ENCODE data around the gene FYB1.

The FYB1 gene

DNA sequence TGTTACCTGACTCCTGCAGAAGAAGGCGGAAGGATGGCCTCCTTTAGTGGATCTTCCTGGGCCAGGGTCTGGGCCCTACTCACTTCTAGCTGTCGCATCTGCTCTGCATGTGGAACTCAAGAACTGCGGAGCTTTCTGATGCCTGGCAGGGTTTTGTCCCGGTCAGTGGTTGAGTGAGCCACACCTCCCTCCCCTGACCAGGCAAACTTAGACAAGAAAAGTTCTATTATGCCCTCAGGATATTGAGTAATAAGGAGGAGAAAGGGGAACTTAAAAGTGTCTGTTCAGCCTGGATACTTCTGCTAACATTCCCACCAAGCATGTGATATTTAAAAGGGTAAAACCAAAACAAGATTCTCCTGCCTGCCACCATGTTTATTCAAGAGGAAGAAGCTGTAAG lies at the start of gene FYB1:
FYB1 (minus strand) TSS at position 127 of the 400 bp plus-strand sequence. CDS start 16,603 bp downstream, outside the sequence.
- Histone ChIP-seq H3K4me3 (ENCODE audit: low read length) (no peak within 1 kb of the TSS), H3K9ac (ENCODE audit: low read depth, low read length) (no peak within 1 kb of the TSS)

DNA sequence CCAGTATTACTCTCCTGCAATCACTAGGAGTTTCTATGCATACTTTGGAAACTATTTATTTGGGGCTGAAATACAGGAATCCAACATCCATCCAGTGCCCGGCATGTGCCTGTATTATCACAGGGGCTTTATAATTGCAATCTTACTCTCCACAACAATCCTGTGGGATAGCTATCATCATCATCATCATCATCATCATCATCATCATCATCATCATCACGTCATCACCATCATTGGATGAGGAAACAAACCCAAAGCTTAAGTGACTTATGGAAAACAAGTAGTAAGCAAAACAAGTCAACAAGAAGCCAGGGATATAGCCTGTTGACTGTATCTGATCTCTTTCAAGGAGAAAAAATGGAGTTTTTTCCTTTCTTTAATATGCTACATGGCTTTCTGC lies 47.8 kb upstream of the FYB1 start:
- H3K9ac ChIP-seq (ENCODE audit: low read depth, low read length): no peak overlapping the region
- no peaks in the 10 kb centered on the region for H3K36me3 ChIP-seq (ENCODE audit: insufficient read depth, low read depth, low read length)
- no peaks in the 10 kb centered on the region for H3K27me3 ChIP-seq (ENCODE audit: insufficient read depth, low read length)
- no peak overlapping the region for H3K27ac ChIP-seq (ENCODE audit: low read length)
- H3K4me1 ChIP-seq (ENCODE audit: insufficient read depth, low read length): no peaks in the 10 kb centered on the region
- no peaks in the 10 kb centered on the region for H3K9me3 ChIP-seq (ENCODE audit: insufficient read depth, low read depth, low read length)
- H3K4me3 ChIP-seq (ENCODE audit: low read length): no peak overlapping the region

More for the DNA sequence above, at the start of gene FYB1:
- Histone ChIP-seq H3K4me1 (ENCODE audit: insufficient read depth, low read length) (no peaks in the 10 kb centered on the region), H3K9me3 (ENCODE audit: insufficient read depth, low read depth, low read length) (no peaks in the 10 kb centered on the region), H3K27me3 (ENCODE audit: insufficient read depth, low read length) (no peaks in the 10 kb centered on the region), H3K36me3 (ENCODE audit: insufficient read depth, low read depth, low read length) (no peaks in the 10 kb centered on the region), H3K27ac (ENCODE audit: low read length) (no peak within 1 kb of the TSS)

GRCh38 chr5:39266442-39266841 lies 47.1 kb upstream of the FYB1 start:
- H3K4me3 ChIP-seq (ENCODE audit: low read length): no peak overlapping the region
- no peaks in the 10 kb centered on the region for H3K36me3 ChIP-seq (ENCODE audit: insufficient read depth, low read depth, low read length)
- H3K27ac ChIP-seq (ENCODE audit: low read length): no peak overlapping the region
- H3K4me1 ChIP-seq (ENCODE audit: insufficient read depth, low read length): no peaks in the 10 kb centered on the region
- no peaks in the 10 kb centered on the region for H3K27me3 ChIP-seq (ENCODE audit: insufficient read depth, low read length)
- H3K9me3 ChIP-seq (ENCODE audit: insufficient read depth, low read depth, low read length): no peaks in the 10 kb centered on the region
- no peak overlapping the region for H3K9ac ChIP-seq (ENCODE audit: low read depth, low read length)

- no peak overlapping the region for H3K4me3 ChIP-seq (ENCODE audit: low read length)
- H3K9ac ChIP-seq (ENCODE audit: low read depth, low read length): no peak overlapping the region
- no peaks in the 10 kb centered on the region for H3K36me3 ChIP-seq (ENCODE audit: insufficient read depth, low read depth, low read length)
- no peak overlapping the region for H3K27ac ChIP-seq (ENCODE audit: low read length)
- no peaks in the 10 kb centered on the region for H3K27me3 ChIP-seq (ENCODE audit: insufficient read depth, low read length)
- no peaks in the 10 kb centered on the region for H3K9me3 ChIP-seq (ENCODE audit: insufficient read depth, low read depth, low read length)
- H3K4me1 ChIP-seq (ENCODE audit: insufficient read depth, low read length): no peaks in the 10 kb centered on the region
Observed at GRCh38 chr5:39264528-39264927, 45.2 kb upstream of the FYB1 start.

DNA sequence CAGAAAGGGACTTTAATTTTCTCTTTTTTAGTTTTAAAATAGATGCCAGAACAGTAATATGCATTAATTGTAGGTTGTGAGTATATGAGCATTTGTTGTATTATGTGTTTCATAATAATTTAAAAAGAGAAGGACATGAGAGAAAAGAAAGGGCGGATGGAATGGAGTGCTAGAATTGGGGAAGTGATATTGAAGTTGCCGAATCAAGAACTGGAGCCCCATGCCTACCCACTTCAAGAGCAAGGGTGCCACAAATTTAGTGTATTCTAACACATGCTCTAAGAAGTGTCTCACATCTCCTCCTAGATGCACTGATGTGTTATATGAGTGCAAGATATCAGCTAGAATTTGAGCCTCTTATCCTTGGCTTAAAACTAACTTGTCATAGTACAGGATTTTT lies 43.6 kb upstream of the FYB1 start:
- H3K36me3 ChIP-seq (ENCODE audit: insufficient read depth, low read depth, low read length): no peaks in the 10 kb centered on the region
- H3K27me3 ChIP-seq (ENCODE audit: insufficient read depth, low read length): no peaks in the 10 kb centered on the region
- no peak overlapping the region for H3K4me3 ChIP-seq (ENCODE audit: low read length)
- no peak overlapping the region for H3K27ac ChIP-seq (ENCODE audit: low read length)
- H3K9me3 ChIP-seq (ENCODE audit: insufficient read depth, low read depth, low read length): no peaks in the 10 kb centered on the region
- no peaks in the 10 kb centered on the region for H3K4me1 ChIP-seq (ENCODE audit: insufficient read depth, low read length)
- no peak overlapping the region for H3K9ac ChIP-seq (ENCODE audit: low read depth, low read length)

GRCh38 chr5:39260095-39260494 lies 40.7 kb upstream of the FYB1 start:
- no peaks in the 10 kb centered on the region for H3K4me1 ChIP-seq (ENCODE audit: insufficient read depth, low read length)
- no peak overlapping the region for H3K27ac ChIP-seq (ENCODE audit: low read length)
- no peak overlapping the region for H3K9ac ChIP-seq (ENCODE audit: low read depth, low read length)
- H3K36me3 ChIP-seq (ENCODE audit: insufficient read depth, low read depth, low read length): no peaks in the 10 kb centered on the region
- H3K4me3 ChIP-seq (ENCODE audit: low read length): no peak overlapping the region
- no peaks in the 10 kb centered on the region for H3K27me3 ChIP-seq (ENCODE audit: insufficient read depth, low read length)
- no peaks in the 10 kb centered on the region for H3K9me3 ChIP-seq (ENCODE audit: insufficient read depth, low read depth, low read length)

- no peaks in the 10 kb centered on the region for H3K27me3 ChIP-seq (ENCODE audit: insufficient read depth, low read length)
- no peaks in the 10 kb centered on the region for H3K9me3 ChIP-seq (ENCODE audit: insufficient read depth, low read depth, low read length)
- H3K9ac ChIP-seq (ENCODE audit: low read depth, low read length): no peak overlapping the region
- H3K4me1 ChIP-seq (ENCODE audit: insufficient read depth, low read length): no peaks in the 10 kb centered on the region
- H3K27ac ChIP-seq (ENCODE audit: low read length): no peak overlapping the region
- no peak overlapping the region for H3K4me3 ChIP-seq (ENCODE audit: low read length)
- H3K36me3 ChIP-seq (ENCODE audit: insufficient read depth, low read depth, low read length): no peaks in the 10 kb centered on the region
Observed at GRCh38 chr5:39257554-39257953, 38.2 kb upstream of the FYB1 start.

DNA sequence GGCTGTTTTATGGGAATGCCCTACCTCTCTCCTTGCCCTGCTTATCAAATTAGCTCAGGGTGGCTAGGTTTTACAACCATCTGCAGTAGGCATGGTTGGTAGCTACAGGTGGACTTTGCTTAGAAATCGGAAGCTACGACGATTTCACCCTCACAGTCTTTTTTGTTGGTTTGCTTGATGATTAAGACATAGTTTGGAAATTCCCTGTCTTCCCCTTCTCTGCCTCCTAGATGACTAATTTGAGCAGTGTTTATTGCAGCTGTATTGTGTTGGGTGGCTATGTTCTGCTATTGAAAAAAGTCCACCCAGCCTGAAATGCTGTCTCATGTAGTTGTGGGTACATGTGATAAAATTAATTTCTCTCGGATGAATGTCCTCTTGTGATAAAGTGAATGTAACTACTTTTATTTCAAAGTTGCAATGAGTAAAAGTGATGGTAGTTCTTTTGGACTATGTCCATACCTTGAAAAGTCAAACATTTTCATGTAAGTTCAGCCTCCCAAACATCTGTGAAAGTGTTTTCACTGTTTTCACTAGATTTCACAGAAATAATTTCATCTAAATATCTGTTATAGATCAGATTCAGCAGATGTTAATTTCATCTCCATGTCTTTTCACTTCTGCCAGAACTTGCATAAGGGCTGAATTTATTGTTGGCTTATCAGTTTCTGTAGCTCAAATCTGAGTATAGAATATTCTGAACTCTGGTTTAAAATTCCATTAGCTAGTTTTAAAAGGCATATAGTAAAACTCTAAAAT lies 37.3 kb upstream of the FYB1 start:
- Histone ChIP-seq H3K4me1 (ENCODE audit: insufficient read depth, low read length) (no peaks in the 10 kb centered on the region), H3K27me3 (ENCODE audit: insufficient read depth, low read length) (no peaks in the 10 kb centered on the region), H3K4me3 (ENCODE audit: low read length) (no peak overlapping the region), H3K9me3 (ENCODE audit: insufficient read depth, low read depth, low read length) (no peaks in the 10 kb centered on the region), H3K9ac (ENCODE audit: low read depth, low read length) (no peak overlapping the region), H3K36me3 (ENCODE audit: insufficient read depth, low read depth, low read length) (no peaks in the 10 kb centered on the region), H3K27ac (ENCODE audit: low read length) (no peak overlapping the region)

DNA sequence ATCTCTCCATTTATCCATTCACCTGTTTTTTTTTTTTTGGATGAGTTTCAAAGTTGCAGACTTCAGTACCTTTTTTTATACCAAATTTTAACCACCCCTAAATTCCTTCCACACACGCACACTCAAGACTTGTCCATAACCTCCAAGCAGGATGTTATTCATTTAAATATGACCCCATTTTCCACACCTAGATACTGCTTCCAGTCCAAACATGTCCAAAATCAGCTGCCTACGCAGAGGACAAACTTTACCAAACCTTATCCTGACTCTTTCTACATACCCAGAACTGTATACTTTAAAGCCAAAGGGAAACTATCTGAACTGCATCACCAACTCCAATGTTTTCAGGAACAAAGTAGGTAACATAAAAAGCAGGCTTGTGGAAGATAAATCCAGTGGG lies 36.0 kb upstream of the FYB1 start:
- no peak overlapping the region for H3K9ac ChIP-seq (ENCODE audit: low read depth, low read length)
- H3K36me3 ChIP-seq (ENCODE audit: insufficient read depth, low read depth, low read length): no peaks in the 10 kb centered on the region
- H3K27ac ChIP-seq (ENCODE audit: low read length): no peak overlapping the region
- no peak overlapping the region for H3K4me3 ChIP-seq (ENCODE audit: low read length)
- no peaks in the 10 kb centered on the region for H3K4me1 ChIP-seq (ENCODE audit: insufficient read depth, low read length)
- no peaks in the 10 kb centered on the region for H3K27me3 ChIP-seq (ENCODE audit: insufficient read depth, low read length)
- no peaks in the 10 kb centered on the region for H3K9me3 ChIP-seq (ENCODE audit: insufficient read depth, low read depth, low read length)

GRCh38 chr5:39254671-39255070 lies 35.3 kb upstream of the FYB1 start:
- no peaks in the 10 kb centered on the region for H3K36me3 ChIP-seq (ENCODE audit: insufficient read depth, low read depth, low read length)
- H3K4me1 ChIP-seq (ENCODE audit: insufficient read depth, low read length): no peaks in the 10 kb centered on the region
- H3K4me3 ChIP-seq (ENCODE audit: low read length): no peak overlapping the region
- H3K9me3 ChIP-seq (ENCODE audit: insufficient read depth, low read depth, low read length): no peaks in the 10 kb centered on the region
- H3K27me3 ChIP-seq (ENCODE audit: insufficient read depth, low read length): no peaks in the 10 kb centered on the region
- H3K27ac ChIP-seq (ENCODE audit: low read length): no peak overlapping the region
- no peak overlapping the region for H3K9ac ChIP-seq (ENCODE audit: low read depth, low read length)

DNA sequence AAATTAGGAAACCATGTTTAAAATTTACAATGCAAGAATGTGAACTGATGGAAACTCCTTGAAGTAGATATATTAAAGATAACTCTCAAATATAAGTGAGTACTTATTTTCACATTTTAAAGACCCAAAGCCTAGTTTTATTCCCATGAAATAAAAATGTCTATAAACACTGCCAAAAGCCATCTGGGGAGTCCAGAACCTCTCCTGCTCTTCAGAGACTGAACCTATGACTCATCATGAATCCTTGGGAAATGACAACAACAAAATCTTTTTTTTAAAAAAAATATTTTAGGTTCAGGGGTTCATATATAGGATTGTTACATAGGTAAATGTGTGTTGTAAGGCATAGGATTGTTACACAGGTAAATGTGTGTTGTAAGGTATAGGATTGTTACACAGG lies 33.8 kb upstream of the FYB1 start:
- H3K4me1 ChIP-seq (ENCODE audit: insufficient read depth, low read length): no peaks in the 10 kb centered on the region
- no peaks in the 10 kb centered on the region for H3K27me3 ChIP-seq (ENCODE audit: insufficient read depth, low read length)
- H3K9ac ChIP-seq (ENCODE audit: low read depth, low read length): no peak overlapping the region
- H3K27ac ChIP-seq (ENCODE audit: low read length): no peak overlapping the region
- no peak overlapping the region for H3K4me3 ChIP-seq (ENCODE audit: low read length)
- no peaks in the 10 kb centered on the region for H3K36me3 ChIP-seq (ENCODE audit: insufficient read depth, low read depth, low read length)
- no peaks in the 10 kb centered on the region for H3K9me3 ChIP-seq (ENCODE audit: insufficient read depth, low read depth, low read length)

DNA sequence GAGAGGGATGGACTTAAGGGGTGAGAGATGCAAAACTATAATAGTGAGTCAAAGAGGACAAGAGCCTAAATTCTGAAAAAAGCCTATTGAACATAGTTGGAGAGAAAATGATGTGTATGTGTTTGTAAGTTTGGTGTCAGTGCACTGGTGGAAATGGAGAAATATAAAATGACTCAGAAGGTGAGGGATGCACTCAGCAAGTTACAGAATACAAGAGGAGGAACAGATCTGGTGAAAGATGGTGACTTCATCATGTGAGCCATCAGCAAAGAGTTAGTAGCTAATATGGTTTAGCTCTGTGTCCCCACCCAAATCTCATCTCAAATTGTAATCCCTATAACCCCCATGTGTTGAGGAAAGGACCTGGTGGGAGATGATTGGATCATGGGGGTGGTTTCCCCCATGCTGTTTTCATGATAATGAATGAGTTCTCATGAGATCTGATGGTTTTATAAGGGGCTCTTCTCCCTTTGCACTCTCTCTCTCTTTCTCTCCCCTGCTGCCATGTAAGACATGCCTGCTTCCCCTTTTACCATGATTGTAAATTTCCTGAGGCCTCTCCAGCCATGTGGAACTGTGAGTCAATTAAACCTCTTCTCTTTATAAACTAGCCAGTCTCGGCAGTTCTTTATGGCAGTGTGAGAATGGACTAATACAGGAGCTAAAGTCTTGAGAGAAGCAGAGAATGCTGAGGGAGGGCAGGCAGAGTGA lies 30.4 kb upstream of the FYB1 start:
- no peaks in the 10 kb centered on the region for H3K9me3 ChIP-seq (ENCODE audit: insufficient read depth, low read depth, low read length)
- H3K4me1 ChIP-seq (ENCODE audit: insufficient read depth, low read length): no peaks in the 10 kb centered on the region
- H3K9ac ChIP-seq (ENCODE audit: low read depth, low read length): no peak overlapping the region
- H3K27me3 ChIP-seq (ENCODE audit: insufficient read depth, low read length): no peaks in the 10 kb centered on the region
- no peak overlapping the region for H3K27ac ChIP-seq (ENCODE audit: low read length)
- H3K4me3 ChIP-seq (ENCODE audit: low read length): no peak overlapping the region
- no peaks in the 10 kb centered on the region for H3K36me3 ChIP-seq (ENCODE audit: insufficient read depth, low read depth, low read length)
